ENCODE data around the gene SLC6A5. TPM values are rescaled to one million over a fixed set of nuclear protein-coding genes. Genes with fewer than 3 reads are reported as not detected.

The SLC6A5 gene
- total and polyA plus RNA-seq, 9 of the 15 experiments (the other 6 are each of a cell fraction or from before 2014, with no cell fraction given) = 0.08 TPM; not detected in 8

GRCh38 chr11:20626279-20626678, 26.9 kb downstream of the SLC6A5 start:
- TF ChIP-seq NFIC (IDR thresholded peaks at IDR 0.05) = peak; percentile 23; the same call in 1 of the 2 replicates
- TF ChIP-seq ZNF655 (CRISPR knock-in tag; IDR thresholded peaks at IDR 0.05) = no peak
- no TSS peak for BruUV-seq (replicated peaks)
- DNase-seq (ENCODE audit: extremely low read depth in 1 of 4, low spot score in 3 of 4) (no peak), ATAC-seq (no peak), FAIRE-seq (no peak)
- 0% methylated on average over 4 of the region's 4 CpGs for WGBS (ENCODE audit: insufficient coverage, low coverage, missing lambda C conversion rate)
- ChIA-PET POLR2A (no interaction called here), CTCF (ENCODE audit: low intra/inter-chr PET ratio) (no interaction called here)
- Histone ChIP-seq H3K9me1 (ENCODE audit: control insufficient read depth, insufficient read depth, low read length) (no peaks in the 10 kb centered on the region), H3K4me3 (no peak overlapping the region), H3K9me3 (replicated peaks; ENCODE audit: control insufficient read depth, insufficient read depth, low read depth, low read length) (no peaks in the 10 kb centered on the region), H3K27ac (ENCODE audit: extremely low read depth, low read depth, low read length) (no peak overlapping the region), H4K20me1 (replicated peaks; ENCODE audit: control insufficient read depth, insufficient read depth, low read length) (no peaks in the 10 kb centered on the region), H2AFZ (ENCODE audit: low read depth, low read length) (no peak overlapping the region), H3K9ac (ENCODE audit: insufficient read depth in 1 of 2, low read depth in 2 of 2, low read length in 2 of 2) (no peak overlapping the region), H3K79me2 (ENCODE audit: control insufficient read depth, insufficient read depth, low read length) (no peaks in the 10 kb centered on the region), H3K27me3 (ENCODE audit: control insufficient read depth in 2 of 2, insufficient read depth in 2 of 2, low read length in 2 of 2) (peaks cover 0 to 33% of the 10 kb centered on the region in 2 experiments; a peak in 2 of 5 replicates), H3K4me2 (ENCODE audit: insufficient read depth, low read length) (no peak overlapping the region), H3K36me3 (ENCODE audit: control insufficient read depth, insufficient read depth, low read length) (no peaks in the 10 kb centered on the region), H3K4me1 (replicated peaks in 1 of 2; ENCODE audit: control insufficient read depth in 2 of 2, insufficient read depth in 2 of 2, low read length in 2 of 2) (no peaks in the 10 kb centered on the region)
- intact Hi-C loops (cut with micrococcal nuclease) (no loop called here), in situ Hi-C loops (cut with MboI) (loop anchor here (25.0 kb wide), 1 partner anchor 1686 kb away; no protein-coding TSS in a partner anchor)

DNA sequence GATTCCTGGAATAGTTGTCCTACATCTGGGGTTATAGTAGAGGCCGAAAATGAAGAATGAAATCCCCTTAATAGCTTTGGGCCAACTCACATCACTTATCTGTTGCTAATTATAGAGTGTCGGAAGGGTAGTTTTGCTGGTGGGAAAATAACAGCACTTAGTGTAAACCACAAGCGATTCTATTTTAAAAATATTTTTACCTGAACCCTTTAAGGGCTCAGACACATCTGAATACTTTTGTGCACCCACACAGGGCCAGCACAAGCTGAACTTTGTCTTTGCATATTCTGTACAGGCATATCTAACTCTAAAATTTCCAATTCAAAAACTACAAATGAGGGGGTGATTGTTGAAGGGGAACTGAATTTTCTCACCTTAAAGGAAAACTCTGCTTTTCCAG, 27.6 kb downstream of the SLC6A5 start:
- Histone ChIP-seq H3K9ac (ENCODE audit: insufficient read depth in 1 of 2, low read depth in 2 of 2, low read length in 2 of 2) (no peak overlapping the region), H3K36me3 (ENCODE audit: control insufficient read depth, insufficient read depth, low read length) (no peaks in the 10 kb centered on the region), H3K4me2 (ENCODE audit: insufficient read depth, low read length) (no peak overlapping the region), H3K9me1 (ENCODE audit: control insufficient read depth, insufficient read depth, low read length) (no peaks in the 10 kb centered on the region), H4K20me1 (replicated peaks; ENCODE audit: control insufficient read depth, insufficient read depth, low read length) (no peaks in the 10 kb centered on the region), H2AFZ (ENCODE audit: low read depth, low read length) (no peak overlapping the region), H3K79me2 (ENCODE audit: control insufficient read depth, insufficient read depth, low read length) (no peaks in the 10 kb centered on the region), H3K9me3 (replicated peaks; ENCODE audit: control insufficient read depth, insufficient read depth, low read depth, low read length) (no peaks in the 10 kb centered on the region), H3K4me1 (replicated peaks in 1 of 2; ENCODE audit: control insufficient read depth in 2 of 2, insufficient read depth in 2 of 2, low read length in 2 of 2) (no peaks in the 10 kb centered on the region), H3K4me3 (no peak overlapping the region), H3K27me3 (ENCODE audit: control insufficient read depth in 2 of 2, insufficient read depth in 2 of 2, low read length in 2 of 2) (peaks cover 0 to 29% of the 10 kb centered on the region in 2 experiments; a peak in 1 of 5 replicates), H3K27ac (ENCODE audit: extremely low read depth, low read depth, low read length) (no peak overlapping the region)
- BruUV-seq (replicated peaks) = no TSS peak
- no peak for ATAC-seq
- TF ChIP-seq MECOM (CRISPR knock-in tag; IDR thresholded peaks at IDR 0.05) = no peak
- TF ChIP-seq YY1 (IDR thresholded peaks at IDR 0.05; ENCODE audit: borderline replicate concordance in 1 of 3, control insufficient read depth in 1 of 3, extremely low read depth in 1 of 3, insufficient read depth in 3 of 3, insufficient read length in 1 of 3, insufficient replicate concordance in 2 of 3, low read depth in 1 of 3, low read length in 2 of 3) = no peak
- TF ChIP-seq KLF16 (IDR thresholded peaks at IDR 0.05) = no peak
- 0% methylated on average over 3 of the region's 3 CpGs for WGBS (ENCODE audit: insufficient coverage, low coverage, missing lambda C conversion rate)
- ChIA-PET POLR2A (no interaction called here), CTCF (ENCODE audit: low intra/inter-chr PET ratio) (no interaction called here)
- in situ Hi-C loops (cut with MboI) = loop anchor here (25.0 kb wide), 1 partner anchor 1685 kb away; no protein-coding TSS in a partner anchor
- no peak for FAIRE-seq
- no peak for DNase-seq (ENCODE audit: extremely low read depth in 1 of 4, low spot score in 3 of 4)
- intact Hi-C loops (cut with micrococcal nuclease) = no loop called here

All from K562 (cell line).